ENCODE results near the gene METTL1.
A peak's percentile ranks its signal among the peaks of the same experiment; 100 is the strongest.
"Not testable (repeated sequence)": the region's sequence is repeated elsewhere in the genome, so short reads cannot be mapped to it uniquely, and the experiment has no call there.

METTL1 gene

GRCh38 chr12:57797933-57798332, 26.0 kb upstream of the METTL1 start:
- DNase-seq: no peak

- no peak for DNase-seq
Observed at GRCh38 chr12:57796996-57797395, 25.1 kb upstream of the METTL1 start.

- no peak for DNase-seq
Observed at GRCh38 chr12:57795354-57795753, 23.4 kb upstream of the METTL1 start.

- DNase-seq: no peak
Observed at GRCh38 chr12:57793920-57794319, 22.0 kb upstream of the METTL1 start.

- DNase-seq: no peak
Observed at GRCh38 chr12:57783861-57784260, 12.0 kb upstream of the METTL1 start.

- no peak for DNase-seq
Observed at GRCh38 chr12:57783466-57783801, 11.5 kb upstream of the METTL1 start.

- peak; percentile 28 to 98 (median 90) for DNase-seq
Observed at GRCh38 chr12:57782608-57783465, 10.9 kb upstream of the METTL1 start, which contains the start of gene TSFM. Gene TSFM, plus strand, starts transcription at chr12:57782787. Its CDS starts 15 bp downstream, at chr12:57782802.

GRCh38 chr12:57782243-57782607, 10.3 kb upstream of the METTL1 start:
- no peak for DNase-seq

- DNase-seq: no peak
Observed at GRCh38 chr12:57781801-57782200, 9.9 kb upstream of the METTL1 start.

- no peak for DNase-seq
Observed at GRCh38 chr12:57781244-57781643, 9.3 kb upstream of the METTL1 start.

GRCh38 chr12:57780284-57780897, 8.5 kb upstream of the METTL1 start:
- DNase-seq: no peak

- no peak for DNase-seq
Observed at GRCh38 chr12:57779736-57780135, 7.8 kb upstream of the METTL1 start.

GRCh38 chr12:57777911-57778310, 6.0 kb upstream of the METTL1 start:
- DNase-seq: no peak

GRCh38 chr12:57777367-57777766, 5.5 kb upstream of the METTL1 start:
- DNase-seq: no peak

GRCh38 chr12:57776247-57776587, 4.3 kb upstream of the METTL1 start:
- no peak for DNase-seq

- no peak for DNase-seq
Observed at GRCh38 chr12:57775563-57776246, 3.8 kb upstream of the METTL1 start.

GRCh38 chr12:57775044-57775443, 3.1 kb upstream of the METTL1 start:
- no peak for DNase-seq

GRCh38 chr12:57774634-57775033, 2.7 kb upstream of the METTL1 start:
- DNase-seq: not testable (repeated sequence)

GRCh38 chr12:57772429-57773322, 771 bp upstream of the METTL1 start, which contains the start of gene EEF1AKMT3:
Gene EEF1AKMT3, plus strand, starts transcription at chr12:57772614. Its CDS starts 111 bp downstream, at chr12:57772725.
- DNase-seq: peak in 35 of 56 donors; percentile 21 to 76 (median 58)

GRCh38 chr12:57771236-57771872, 551 bp downstream of the METTL1 start:
- peak in 23 of 56 donors; percentile 52 to 92 (median 79) for DNase-seq

GRCh38 chr12:57770734-57771133, 1.2 kb downstream of the METTL1 start:
- DNase-seq: no peak

Data from nucleus accumbens (tissue), 56 donors.